NT2/D1 (cell line): ENCODE results near the gene ACER3.

Source experiments
- SUZ12 ChIP-seq: IDR thresholded peaks from 2 replicates; pipeline ENCODE4 v1.6.1; 2011; ENCODE audit not compliant: insufficient read length, insufficient read depth; ENCODE audit errors: extremely low read depth
- YY1 ChIP-seq: IDR thresholded peaks from 2 replicates; pipeline ENCODE4 v1.6.1; 2011; ENCODE audit not compliant: insufficient read length, insufficient read depth
- ZNF274 ChIP-seq: IDR thresholded peaks from 2 replicates; pipeline ENCODE4 v1.6.1; 2011; ENCODE audit warnings: mild to moderate bottlenecking, low read depth, low read length

GRCh38 chr11:76845069-76845468, 15.6 kb upstream of the ACER3 start:
- TF ChIP-seq ZNF274 (no peak), SUZ12 (no peak), YY1 (no peak)
